NCI-H1930 (cell line): ENCODE data around the gene HS6ST3.

ENCODE experiments used
- DNase-seq, 2 experiments: peaks; one replicate each; lab custom pipeline; 2025; lab: John Stamatoyannopoulos, UW

Gene HS6ST3

DNA sequence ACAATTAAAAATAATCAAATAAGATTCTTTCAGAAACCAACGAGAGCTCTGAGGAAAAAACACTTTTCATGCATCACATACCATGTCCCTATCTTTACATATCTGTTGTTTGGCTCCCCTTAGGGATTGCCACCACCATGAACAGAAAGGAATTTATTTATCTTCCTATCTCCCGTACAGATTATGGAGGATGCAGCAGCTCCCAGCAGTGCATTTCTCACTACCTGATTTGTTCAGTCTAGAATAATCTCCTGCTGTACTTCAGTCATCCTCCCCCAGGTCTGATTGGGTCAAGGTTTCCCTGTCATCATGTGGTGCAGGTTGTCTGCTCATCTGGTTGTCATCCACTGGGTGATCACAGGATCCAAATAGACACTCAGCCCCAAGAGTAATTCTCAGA lies 453.1 kb downstream of the HS6ST3 start:
- no peak for DNase-seq

GRCh38 chr13:96544957-96545356 lies 455.1 kb downstream of the HS6ST3 start:
- DNase-seq, result no peak

- DNase-seq, result no peak
Measured at GRCh38 chr13:96546463-96546862, 456.6 kb downstream of the HS6ST3 start.

DNA sequence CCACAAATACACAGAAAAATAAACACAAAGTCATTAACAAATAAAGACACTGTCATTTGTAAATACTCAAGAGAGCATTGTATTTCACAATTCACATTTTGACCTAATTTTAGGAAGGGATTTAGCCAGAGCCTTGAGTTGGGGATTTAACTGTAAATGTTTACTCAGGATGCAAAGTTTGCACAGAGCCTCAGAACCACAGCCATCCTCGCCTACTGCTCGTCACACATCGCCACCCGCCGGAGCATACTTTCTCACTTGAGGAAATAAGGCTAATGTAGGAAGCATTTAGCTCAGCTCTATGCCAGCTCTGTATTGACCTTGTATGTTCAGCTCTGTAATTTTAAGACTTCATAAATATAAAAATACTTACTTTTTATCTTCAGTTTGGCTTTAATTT lies 461.6 kb downstream of the HS6ST3 start:
- DNase-seq, result peak; percentile 35 to 59

- DNase-seq, result no peak
Measured at GRCh38 chr13:96552559-96552958, 462.7 kb downstream of the HS6ST3 start.

GRCh38 chr13:96553796-96554195 lies 463.9 kb downstream of the HS6ST3 start:
- DNase-seq, result no peak

DNA sequence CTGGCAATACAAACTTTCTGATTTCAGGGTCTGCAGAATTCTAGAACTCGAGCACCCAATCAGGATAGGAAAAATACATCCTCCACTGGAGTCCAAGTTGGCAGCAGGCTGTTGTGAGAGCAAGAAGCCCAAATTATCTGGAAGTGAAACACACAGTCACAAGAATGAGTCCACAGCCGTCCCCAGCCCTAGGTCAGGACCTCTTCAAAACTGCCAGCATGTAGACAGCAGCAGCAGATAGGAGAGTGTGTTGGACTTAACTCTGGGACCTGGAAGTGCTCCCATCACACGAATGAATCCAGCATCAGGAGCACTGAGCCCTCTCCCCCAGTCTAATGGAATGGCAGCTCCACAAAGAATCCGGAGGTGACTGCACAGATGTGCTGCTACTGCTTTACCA lies 483.7 kb downstream of the HS6ST3 start:
- DNase-seq, result no peak

DNA sequence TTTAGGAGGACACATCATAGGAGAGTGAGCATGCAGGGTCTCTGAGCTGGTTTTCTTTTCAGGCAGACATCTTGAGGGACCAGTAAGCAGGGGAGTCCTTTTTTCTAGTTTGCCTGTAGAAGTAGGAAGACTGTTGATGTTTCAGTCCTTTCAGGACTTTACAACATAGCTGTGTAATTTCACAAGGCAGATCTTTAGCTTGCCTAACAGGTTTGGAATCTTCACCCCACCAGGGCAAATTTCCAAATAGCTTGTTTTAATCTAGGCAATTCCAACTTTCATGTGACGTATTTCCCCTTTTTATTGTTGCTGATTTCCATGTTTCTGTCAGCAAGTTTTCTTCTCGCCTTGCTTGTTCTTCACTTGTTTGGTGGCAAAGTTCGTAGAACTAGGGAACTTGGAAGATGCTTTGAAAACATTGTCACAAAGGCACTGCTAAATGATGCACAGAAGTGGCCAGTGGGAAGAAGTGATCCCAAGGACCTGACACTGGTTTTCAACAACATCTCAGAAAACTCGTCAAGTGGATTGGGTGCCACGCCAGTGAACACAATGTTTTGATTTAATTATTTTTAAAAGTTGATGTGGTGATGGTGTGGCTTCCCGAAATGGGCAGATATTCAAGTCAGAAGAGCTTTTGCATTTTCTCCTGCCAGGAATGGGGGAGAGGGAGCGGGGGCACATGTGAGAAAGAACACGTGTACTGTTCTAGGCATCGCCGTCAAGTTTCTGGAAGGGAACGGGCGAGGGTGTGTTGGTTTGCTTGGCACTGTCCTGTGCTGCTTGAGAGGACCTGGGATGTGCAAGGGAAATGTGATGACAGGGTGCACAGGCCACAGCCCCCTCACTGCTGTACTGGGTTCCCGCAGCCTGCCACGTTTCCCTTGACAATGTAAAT lies 485.8 kb downstream of the HS6ST3 start:
- DNase-seq, result no peak

GRCh38 chr13:96581741-96582140 lies 491.8 kb downstream of the HS6ST3 start:
- no peak for DNase-seq

DNA sequence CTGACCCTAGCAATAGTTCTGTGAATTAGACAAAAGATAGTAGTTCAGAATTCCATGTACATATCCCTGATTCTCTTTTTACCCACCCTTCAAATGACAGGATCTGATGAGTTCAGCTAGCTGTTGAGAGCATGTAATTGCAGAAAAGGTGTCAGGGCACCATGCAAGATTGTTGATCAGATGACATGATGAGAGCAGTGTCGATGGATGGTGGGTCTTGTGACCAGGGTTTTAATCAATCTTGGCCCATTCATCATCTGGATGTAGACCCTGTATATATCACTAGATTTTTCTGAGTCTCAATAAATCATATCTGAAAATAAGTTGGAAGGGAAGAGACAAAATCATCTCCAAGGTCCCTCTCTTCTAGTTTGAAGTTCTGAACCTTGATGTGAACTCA lies 525.3 kb downstream of the HS6ST3 start:
- DNase-seq, result no peak

GRCh38 chr13:96617528-96617927 lies 527.6 kb downstream of the HS6ST3 start:
- no peak for DNase-seq

- DNase-seq, result peak; percentile 60 to 68
Measured at GRCh38 chr13:96621634-96622183, 531.8 kb downstream of the HS6ST3 start.

DNA sequence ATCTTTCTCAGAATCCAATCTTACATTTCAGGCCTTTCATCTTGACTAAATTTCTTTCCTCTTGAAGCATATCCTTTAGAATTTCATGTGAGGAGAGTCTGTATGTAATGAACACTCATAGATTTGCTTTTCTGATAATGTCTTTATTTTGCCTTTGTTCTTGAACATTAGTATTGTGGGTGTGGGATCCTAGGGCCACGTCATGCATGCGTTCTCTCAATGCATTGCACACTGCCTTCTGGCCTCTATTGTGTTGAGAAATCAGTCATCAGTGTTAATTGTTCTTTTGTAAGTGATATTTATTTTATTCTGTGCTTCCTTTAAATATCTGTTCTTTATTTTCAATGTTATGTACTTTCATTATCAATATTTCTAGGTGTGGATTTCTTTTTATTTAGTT lies 539.4 kb downstream of the HS6ST3 start:
- DNase-seq, result peak in 1 of 2 experiments; percentile 21

DNA sequence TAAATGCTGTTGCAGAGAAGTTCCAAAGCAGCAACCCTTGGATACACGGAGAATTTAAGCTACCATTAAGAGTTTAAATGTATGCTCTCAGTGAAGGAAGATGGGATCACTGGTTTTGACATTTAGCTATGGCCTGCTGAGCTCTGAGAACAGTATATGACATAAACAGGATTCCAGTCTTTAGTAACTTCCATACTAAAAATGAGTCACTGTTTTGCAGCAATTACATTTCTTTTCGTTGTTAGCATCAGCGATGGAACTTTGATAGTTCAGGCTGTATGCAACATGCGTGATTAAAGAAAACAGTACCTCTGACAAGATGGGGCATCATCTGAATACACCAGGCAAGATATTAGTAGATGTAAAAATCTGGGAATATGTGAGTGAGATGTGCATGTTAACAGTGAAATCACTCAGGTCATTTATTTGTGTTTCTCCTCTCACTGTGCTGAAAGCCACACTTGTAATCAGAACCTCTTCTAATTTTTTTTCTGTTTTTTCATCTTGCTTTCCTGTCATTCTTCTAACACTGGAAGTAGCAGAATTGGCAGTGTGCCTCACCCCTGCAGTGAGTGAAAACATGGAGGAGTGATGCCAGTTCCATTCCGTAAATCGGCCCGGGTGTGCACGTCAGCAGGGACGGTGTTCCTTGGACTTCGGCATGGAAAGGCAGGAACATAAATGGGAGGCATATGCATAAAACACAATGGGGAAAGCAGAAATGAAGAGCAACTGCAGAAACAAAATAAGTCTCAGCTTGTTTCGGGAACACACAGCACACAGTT lies 542.8 kb downstream of the HS6ST3 start:
- no peak for DNase-seq

DNA sequence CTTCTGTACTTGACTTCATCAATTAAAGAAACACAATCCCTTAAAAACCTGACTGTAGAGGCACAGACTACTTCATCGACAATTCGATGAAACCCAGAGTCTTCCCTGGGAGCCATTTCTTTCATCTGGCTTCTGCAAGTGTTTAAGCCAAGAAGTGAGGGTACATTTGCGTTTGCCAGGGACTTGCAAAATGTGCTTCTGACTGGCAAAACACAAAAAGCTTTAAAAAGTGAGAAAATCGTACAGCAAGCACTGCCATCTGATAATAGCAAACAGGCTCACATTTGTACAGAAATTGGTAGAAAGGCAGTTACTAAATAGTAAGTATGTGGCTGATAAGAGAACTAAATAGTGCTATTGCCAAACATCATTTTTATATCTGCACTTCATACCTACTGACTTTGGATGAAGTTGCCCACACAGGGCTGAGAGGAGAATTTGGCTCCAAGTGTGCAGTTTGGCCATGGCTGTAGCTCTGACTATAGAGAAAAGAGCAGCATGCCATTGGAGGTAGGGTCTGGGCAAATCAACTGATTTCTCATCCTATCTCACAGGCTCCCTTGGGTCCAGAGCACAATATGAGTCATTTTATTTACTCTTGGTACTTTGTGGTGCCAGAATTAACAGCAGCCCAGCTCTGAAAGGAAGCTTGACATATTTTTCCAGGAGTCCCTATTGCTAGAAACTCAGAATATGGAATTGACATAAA lies 546.2 kb downstream of the HS6ST3 start:
- DNase-seq, result no peak

DNA sequence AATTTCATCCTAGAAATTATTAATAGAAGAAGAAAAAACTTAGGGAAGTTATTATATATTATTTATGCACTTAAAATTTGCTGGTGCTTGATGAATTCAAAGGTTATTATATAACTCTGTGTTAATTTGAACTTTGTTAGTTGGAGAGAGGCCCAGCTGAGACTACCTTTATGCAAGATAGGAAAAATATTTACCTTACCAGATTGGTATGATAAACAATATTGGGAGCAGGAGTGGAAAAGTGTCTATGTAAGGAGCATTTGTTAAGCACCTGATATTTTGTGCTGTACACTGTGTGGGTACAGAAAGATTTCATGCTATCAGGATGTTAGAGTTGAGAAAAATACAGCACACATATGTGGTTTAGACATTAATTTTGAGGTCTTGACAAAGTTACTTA lies 547.1 kb downstream of the HS6ST3 start:
- no peak for DNase-seq

- no peak for DNase-seq
Measured at GRCh38 chr13:96646101-96646500, 556.2 kb downstream of the HS6ST3 start.

DNA sequence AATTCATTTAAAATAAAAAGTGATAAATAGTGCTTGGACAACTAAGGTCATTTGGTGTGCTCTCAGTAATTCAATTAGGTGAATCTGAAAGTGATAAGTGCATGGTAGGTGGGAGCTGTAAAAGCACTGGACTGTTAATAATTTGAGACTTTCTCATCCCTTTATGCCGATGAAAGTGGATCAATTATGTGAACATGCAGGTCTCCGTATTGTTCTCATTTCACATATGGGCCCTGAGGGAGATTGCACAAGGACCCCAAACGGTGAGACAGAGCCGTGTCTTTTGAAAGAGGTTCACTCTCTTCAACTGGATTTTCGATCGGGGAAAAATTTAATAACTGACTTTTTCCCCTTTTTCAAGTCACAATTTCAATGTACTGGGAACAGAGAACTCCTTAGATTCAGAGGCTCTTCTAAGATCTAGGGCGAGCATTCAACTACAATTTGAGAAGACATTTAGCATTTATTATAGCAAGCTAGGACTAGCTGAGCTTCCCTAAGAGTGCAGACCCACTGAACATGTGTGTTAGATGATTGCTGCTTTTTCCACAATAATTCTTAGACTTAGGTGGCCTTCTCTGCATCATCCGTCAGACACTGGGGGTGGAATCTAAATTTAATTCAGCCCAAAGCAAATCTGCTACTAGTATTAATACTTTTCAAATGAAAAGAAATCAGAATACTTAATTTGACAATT lies 556.8 kb downstream of the HS6ST3 start:
- no peak for DNase-seq

GRCh38 chr13:96650301-96650886 lies 560.5 kb downstream of the HS6ST3 start:
- no peak for DNase-seq

- no peak for DNase-seq
Measured at GRCh38 chr13:96651598-96651997, 561.7 kb downstream of the HS6ST3 start.

- DNase-seq, result peak in 1 of 2 experiments; percentile 25
Measured at GRCh38 chr13:96652506-96652905, 562.6 kb downstream of the HS6ST3 start.
